A673 (cell line): ENCODE results near the gene CHAC2. TPM values are rescaled to one million over a fixed set of nuclear protein-coding genes. Genes with fewer than 3 reads are reported as not detected.

ENCODE experiments used
- BruUV-seq: library from RNA; stranded (reverse); fragments of 400-500 nt; replicated peaks from 2 replicates; lab custom pipeline; 2021; lab: Mats Ljungman, UMichigan
- CTCF ChIA-PET: fragments of 300-600 bp; sonication (Branson Sonifier 250); formaldehyde crosslinking; loops from one replicate; lab custom pipeline; 2022; ENCODE audit warnings: antibody characterized with exemption; lab: Charles Lee
- POLR2A ChIA-PET: fragments of 300-600 bp; sonication (Branson Sonifier 250); formaldehyde crosslinking; loops from one replicate; lab custom pipeline; 2022; ENCODE audit warnings: antibody characterized with exemption; ENCODE audit not compliant: low non-redundant PET; lab: Charles Lee
- DNase-seq: peaks from one replicate; pipeline ENCODE4 v3.0.0-alpha.2; 2015; ENCODE audit warnings: low spot score
- H3K27ac ChIP-seq: fragments of 200-600 bp; sonication (generic); 2 replicates; pipeline ENCODE4 v1.5.1; 2016; ENCODE audit warnings: mixed run types, low read depth, mild to moderate bottlenecking, mixed read lengths, antibody characterized with exemption, low read length; ENCODE audit not compliant: poor library complexity, severe bottlenecking
- H3K27me3 ChIP-seq: fragments of 200-600 bp; sonication (generic); replicated peaks from 2 replicates; pipeline ENCODE4 v1.6.1; 2017; ENCODE audit warnings: mixed run types, low read depth, mild to moderate bottlenecking, mixed read lengths, antibody characterized with exemption, low read length; ENCODE audit not compliant: insufficient read depth, poor library complexity
- H3K36me3 ChIP-seq: fragments of 200-600 bp; sonication (generic); 2 replicates; pipeline ENCODE4 v1.6.1; 2016; ENCODE audit warnings: mixed run types, mild to moderate bottlenecking, mixed read lengths, antibody characterized with exemption, low read length; ENCODE audit not compliant: insufficient read depth, poor library complexity, severe bottlenecking
- H3K4me1 ChIP-seq: fragments of 200-600 bp; sonication (generic); 2 replicates; pipeline ENCODE4 v1.6.1; 2017; ENCODE audit warnings: mixed run types, mild to moderate bottlenecking, mixed read lengths, antibody characterized with exemption, low read length; ENCODE audit not compliant: insufficient read depth, poor library complexity, severe bottlenecking
- H3K4me3 ChIP-seq: fragments of 200-600 bp; sonication (generic); 2 replicates; pipeline ENCODE4 v1.5.1; 2016; ENCODE audit warnings: low read depth, mixed run types, mild to moderate bottlenecking, mixed read lengths, low read length; ENCODE audit not compliant: poor library complexity, severe bottlenecking
- H3K9me3 ChIP-seq: fragments of 200-600 bp; sonication (generic); 2 replicates; pipeline ENCODE4 v1.6.1; 2016; ENCODE audit warnings: mixed run types, low read depth, mild to moderate bottlenecking, mixed read lengths, antibody characterized with exemption, low read length; ENCODE audit not compliant: poor library complexity, severe bottlenecking
- CTCF ChIP-seq: fragments of 300-800, 200-600 bp; sonication (generic); conservative IDR thresholded peaks from 2 replicates; pipeline ENCODE4 v1.5.1; 2017; ENCODE audit warnings: low read depth, mild to moderate bottlenecking, antibody characterized with exemption, low read length, moderate library complexity, mixed read lengths
- EZH2 ChIP-seq: fragments of 200-600 bp; sonication (generic); IDR thresholded peaks from 2 replicates; pipeline ENCODE4 v1.6.1; 2017; ENCODE audit warnings: borderline replicate concordance, low read depth, mild to moderate bottlenecking, mixed read lengths, antibody characterized with exemption, low read length; ENCODE audit not compliant: poor library complexity, severe bottlenecking
- intact Hi-C: fragments of 100-400 bp; cut with micrococcal nuclease; formaldehyde crosslinking; loops from one replicate; pipeline ENCODE4 v1.10.0; 2022; ENCODE audit not compliant: unreplicated experiment
- total RNA-seq: library from RNA; stranded (reverse); gene quantifications from 2 replicates; pipeline ENCODE4 v1.2.3, GENCODE V29; 2021

Gene CHAC2
- total RNA-seq, 1 experiment from 2014 or later: 20.1 TPM

GRCh38 chr2:53811601-53812000 is 44.0 kb downstream of the CHAC2 start:
- intact Hi-C loops: no loop called here
- Histone ChIP-seq H3K4me1 (no peaks in the 10 kb centered on the region), H3K27me3 (no peaks in the 10 kb centered on the region), H3K9me3 (no peaks in the 10 kb centered on the region), H3K4me3 (no peak overlapping the region), H3K27ac (no peak overlapping the region), H3K36me3 (peaks cover 45% of the 10 kb centered on the region)
- ChIA-PET POLR2A (no interaction called here), CTCF (no interaction called here)
- no peak for DNase-seq
- BruUV-seq: no TSS peak
- TF ChIP-seq CTCF: no peak

GRCh38 chr2:53813151-53813550 is 45.5 kb downstream of the CHAC2 start:
- Histone ChIP-seq H3K4me1 (no peaks in the 10 kb centered on the region), H3K4me3 (no peak overlapping the region), H3K9me3 (no peaks in the 10 kb centered on the region), H3K27me3 (no peaks in the 10 kb centered on the region), H3K36me3 (peaks cover 50% of the 10 kb centered on the region), H3K27ac (no peak overlapping the region)
- CTCF ChIA-PET: no interaction called here
- no TSS peak for BruUV-seq
- TF ChIP-seq CTCF (no peak), EZH2 (no peak)
- POLR2A ChIA-PET: no interaction called here
- intact Hi-C loops: no loop called here
- no peak for DNase-seq

- intact Hi-C loops: no loop called here
- no TSS peak for BruUV-seq
- H3K9me3 ChIP-seq: no peaks in the 10 kb centered on the region
- peaks cover 28% of the 10 kb centered on the region for H3K36me3 ChIP-seq
- CTCF ChIA-PET: no interaction called here
- POLR2A ChIA-PET: no interaction called here
- H3K4me3 ChIP-seq: no peak overlapping the region
- no peak overlapping the region for H3K27ac ChIP-seq
- TF ChIP-seq EZH2 (no peak), CTCF (no peak)
- H3K4me1 ChIP-seq: no peaks in the 10 kb centered on the region
- DNase-seq: no peak
- no peaks in the 10 kb centered on the region for H3K27me3 ChIP-seq
Observed at GRCh38 chr2:53818854-53819435, 51.3 kb downstream of the CHAC2 start.
